Measurements from ENCODE around the gene EIF2AK2.
A peak's percentile ranks its signal among the peaks of the same experiment; 100 is the strongest.

The EIF2AK2 gene

DNA sequence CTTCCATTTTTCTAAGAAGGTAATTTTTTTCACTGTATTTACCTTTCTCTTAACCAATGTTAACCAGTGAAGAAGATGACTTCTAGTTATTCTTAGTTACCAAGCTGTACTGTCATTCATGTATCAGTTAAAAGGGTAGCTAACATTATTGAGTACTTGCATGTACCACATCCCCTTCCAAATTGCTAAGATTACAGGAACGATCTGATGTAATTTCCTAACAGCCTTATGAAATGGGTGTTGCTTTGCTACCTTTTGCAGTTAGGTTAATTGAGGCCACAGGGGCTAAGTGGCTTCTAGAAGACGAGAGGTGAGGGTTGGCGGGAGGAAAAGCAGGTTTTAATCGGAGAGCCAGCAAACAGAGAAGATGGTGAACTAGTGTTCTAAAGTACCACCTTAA, 33.5 kb upstream of the EIF2AK2 start:
- H3K4me3 Mint-ChIP-seq, result no peak overlapping the region
- no peaks in the 10 kb centered on the region for H3K27me3 Mint-ChIP-seq
- DNase-seq (ENCODE audit: low spot score in 2 of 2) (no peak), ATAC-seq (replicated peaks; ENCODE audit: extremely low read depth, poor library complexity, severe bottlenecking) (no peak)
- H3K4me1 Mint-ChIP-seq, result no peaks in the 10 kb centered on the region
- H3K27ac Mint-ChIP-seq (ENCODE audit: low read depth), result no peak overlapping the region
- no peaks in the 10 kb centered on the region for H3K9me3 Mint-ChIP-seq
- no peaks in the 10 kb centered on the region for H3K36me3 Mint-ChIP-seq (ENCODE audit: insufficient read depth)

- Mint-ChIP-seq H3K36me3 (ENCODE audit: insufficient read depth) (no peaks in the 10 kb centered on the region), H3K4me1 (no peaks in the 10 kb centered on the region), H3K27ac (ENCODE audit: low read depth) (no peak overlapping the region), H3K9me3 (no peaks in the 10 kb centered on the region), H3K27me3 (no peaks in the 10 kb centered on the region), H3K4me3 (no peak overlapping the region)
- ATAC-seq (replicated peaks; ENCODE audit: extremely low read depth, poor library complexity, severe bottlenecking) (no peak), DNase-seq (ENCODE audit: low spot score in 2 of 2) (no peak)
Measured at GRCh38 chr2:37189452-37190153, 32.8 kb upstream of the EIF2AK2 start.

DNA sequence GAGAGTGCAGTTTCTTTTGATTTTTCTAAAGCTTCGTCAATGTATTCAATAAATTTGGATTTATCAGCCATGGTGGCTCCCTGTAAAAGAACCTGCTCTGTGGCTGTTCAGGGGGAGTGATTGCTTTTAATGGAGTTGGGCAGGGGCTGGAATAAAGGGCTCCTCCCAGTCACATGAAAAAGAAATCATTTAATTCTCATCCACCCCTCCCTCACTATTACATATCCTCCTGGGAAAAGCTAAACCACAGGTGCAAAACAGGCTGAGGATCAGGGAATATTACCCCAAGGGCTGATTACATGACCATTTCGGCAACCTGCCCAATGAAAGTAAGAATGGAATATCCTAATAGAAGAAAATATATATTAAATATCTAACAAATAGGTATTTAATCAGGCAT, 31.8 kb upstream of the EIF2AK2 start, which contains the start of gene SULT6B1:
SULT6B1 (minus strand) TSS at position 101 of the 400 bp plus-strand sequence; CDS start at position 71, 30 bp downstream.
- Mint-ChIP-seq H3K27ac (ENCODE audit: low read depth) (no peak within 1 kb of the TSS), H3K27me3 (no peaks in the 10 kb centered on the region), H3K4me3 (no peak within 1 kb of the TSS), H3K36me3 (ENCODE audit: insufficient read depth) (no peaks in the 10 kb centered on the region), H3K4me1 (no peaks in the 10 kb centered on the region), H3K9me3 (no peaks in the 10 kb centered on the region)
- DNase-seq (ENCODE audit: low spot score in 2 of 2), result no peak
- ATAC-seq (replicated peaks; ENCODE audit: extremely low read depth, poor library complexity, severe bottlenecking), result no peak

DNA sequence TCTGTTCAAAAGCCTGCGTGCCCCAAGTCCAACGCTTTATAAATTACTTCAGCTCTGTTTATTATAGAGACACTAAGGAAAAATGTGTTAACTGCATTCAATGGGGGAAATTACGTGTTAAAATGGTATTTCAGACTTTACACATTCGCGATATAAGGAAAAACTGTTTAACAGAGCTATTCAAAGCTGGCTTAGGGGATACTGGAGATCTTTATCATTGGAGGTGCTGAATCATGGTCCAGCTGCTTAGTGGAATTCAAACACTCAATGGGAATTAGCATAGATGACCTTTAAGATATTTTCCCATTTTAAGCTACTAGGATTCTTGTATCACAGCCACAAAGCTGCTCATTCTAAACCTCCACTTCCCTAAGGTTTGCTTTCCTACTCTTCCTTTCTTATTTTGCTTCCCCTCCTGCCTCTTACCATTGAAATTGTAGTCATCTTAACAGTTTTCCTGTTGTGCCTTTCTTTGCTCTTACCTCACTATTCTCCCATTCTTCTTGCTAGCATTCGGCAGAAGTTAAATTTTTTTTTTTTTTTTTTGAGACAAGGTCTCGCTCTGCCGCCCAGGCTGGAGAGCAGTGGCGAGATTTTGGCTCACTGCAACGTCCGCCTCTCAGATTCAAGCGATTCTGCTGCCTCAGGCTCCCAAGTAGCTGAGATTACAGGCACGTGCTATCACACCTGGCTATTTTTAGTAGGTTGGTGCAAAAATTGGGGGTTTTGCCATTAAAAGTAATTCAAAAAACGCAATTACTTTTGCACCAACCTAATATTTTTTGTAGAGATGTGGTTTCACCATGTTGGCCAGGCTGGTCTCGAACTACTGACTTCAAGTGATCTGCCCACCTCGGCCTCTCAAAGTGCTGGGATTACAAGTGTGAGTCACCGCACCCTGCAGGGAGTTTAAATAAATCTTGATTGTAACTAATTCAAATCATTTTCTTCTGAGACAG, 25.2 kb upstream of the EIF2AK2 start:
- no peaks in the 10 kb centered on the region for H3K4me1 Mint-ChIP-seq
- ATAC-seq (replicated peaks; ENCODE audit: extremely low read depth, poor library complexity, severe bottlenecking), result no peak
- H3K36me3 Mint-ChIP-seq (ENCODE audit: insufficient read depth), result no peaks in the 10 kb centered on the region
- H3K27me3 Mint-ChIP-seq, result peaks cover 18% of the 10 kb centered on the region
- H3K9me3 Mint-ChIP-seq, result no peaks in the 10 kb centered on the region
- no peak for DNase-seq (ENCODE audit: low spot score in 2 of 2)
- no peak overlapping the region for H3K27ac Mint-ChIP-seq (ENCODE audit: low read depth)
- H3K4me3 Mint-ChIP-seq, result no peak overlapping the region

GRCh38 chr2:37180640-37181039, 23.9 kb upstream of the EIF2AK2 start:
- H3K4me1 Mint-ChIP-seq, result no peaks in the 10 kb centered on the region
- H3K27me3 Mint-ChIP-seq, result peaks cover 18% of the 10 kb centered on the region
- H3K27ac Mint-ChIP-seq (ENCODE audit: low read depth), result no peak overlapping the region
- no peaks in the 10 kb centered on the region for H3K9me3 Mint-ChIP-seq
- no peak for ATAC-seq (replicated peaks; ENCODE audit: extremely low read depth, poor library complexity, severe bottlenecking)
- no peaks in the 10 kb centered on the region for H3K36me3 Mint-ChIP-seq (ENCODE audit: insufficient read depth)
- no peak for DNase-seq (ENCODE audit: low spot score in 2 of 2)
- H3K4me3 Mint-ChIP-seq, result no peak overlapping the region

DNA sequence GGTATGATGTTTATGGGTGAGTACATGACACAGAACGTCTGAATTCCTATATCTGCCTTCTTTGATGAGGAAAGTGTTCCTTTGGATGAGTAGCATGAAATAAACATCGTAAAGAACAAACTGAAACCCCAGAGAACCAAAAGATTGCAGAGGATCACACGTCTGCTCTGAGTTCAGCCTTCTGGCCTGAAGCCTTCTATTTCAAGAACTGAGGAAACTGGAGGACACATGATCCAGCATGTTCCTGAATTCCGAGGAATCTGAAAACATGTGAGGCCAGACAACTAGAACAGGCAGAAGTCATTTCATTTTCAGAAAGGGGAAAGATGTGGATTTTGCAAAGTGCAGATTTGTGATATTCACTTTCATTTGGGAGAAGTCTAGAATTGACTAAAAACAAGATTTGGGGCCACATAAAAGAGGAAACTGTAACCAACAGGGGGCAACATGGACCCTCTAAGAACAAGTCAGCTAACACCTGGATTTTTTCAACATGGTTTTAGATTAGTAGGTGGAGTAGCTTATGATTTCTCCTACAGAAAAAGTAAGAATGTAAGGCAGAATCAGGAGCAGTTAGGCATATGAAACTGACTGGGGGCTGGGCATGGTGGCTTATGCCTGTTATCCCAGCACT, 23.3 kb upstream of the EIF2AK2 start:
- Mint-ChIP-seq H3K4me3 (no peak overlapping the region), H3K27me3 (peaks cover 18% of the 10 kb centered on the region), H3K4me1 (no peaks in the 10 kb centered on the region), H3K36me3 (ENCODE audit: insufficient read depth) (no peaks in the 10 kb centered on the region), H3K27ac (ENCODE audit: low read depth) (no peak overlapping the region), H3K9me3 (no peaks in the 10 kb centered on the region)
- ATAC-seq (replicated peaks; ENCODE audit: extremely low read depth, poor library complexity, severe bottlenecking), result no peak
- no peak for DNase-seq (ENCODE audit: low spot score in 2 of 2)

- no peak for DNase-seq (ENCODE audit: low spot score in 2 of 2)
Measured at GRCh38 chr2:37173741-37174140, 17.0 kb upstream of the EIF2AK2 start.

GRCh38 chr2:37171624-37171950, 14.8 kb upstream of the EIF2AK2 start:
- H3K9me3 Mint-ChIP-seq, result no peaks in the 10 kb centered on the region
- H3K4me3 Mint-ChIP-seq, result no peak overlapping the region
- peaks cover 3% of the 10 kb centered on the region for H3K36me3 Mint-ChIP-seq (ENCODE audit: insufficient read depth)
- DNase-seq (ENCODE audit: low spot score in 2 of 2) (no peak), ATAC-seq (replicated peaks; ENCODE audit: extremely low read depth, poor library complexity, severe bottlenecking) (no peak)
- H3K4me1 Mint-ChIP-seq, result no peaks in the 10 kb centered on the region
- H3K27me3 Mint-ChIP-seq, result no peaks in the 10 kb centered on the region
- no peak overlapping the region for H3K27ac Mint-ChIP-seq (ENCODE audit: low read depth)

More at GRCh38 chr2:37173741-37174140, 17.0 kb upstream of the EIF2AK2 start:
- H3K27ac Mint-ChIP-seq (ENCODE audit: low read depth), result no peak overlapping the region
- H3K9me3 Mint-ChIP-seq, result no peaks in the 10 kb centered on the region
- H3K4me3 Mint-ChIP-seq, result no peak overlapping the region
- peaks cover 1% of the 10 kb centered on the region for H3K36me3 Mint-ChIP-seq (ENCODE audit: insufficient read depth)
- ATAC-seq (replicated peaks; ENCODE audit: extremely low read depth, poor library complexity, severe bottlenecking), result no peak
- no peaks in the 10 kb centered on the region for H3K27me3 Mint-ChIP-seq
- no peaks in the 10 kb centered on the region for H3K4me1 Mint-ChIP-seq

DNA sequence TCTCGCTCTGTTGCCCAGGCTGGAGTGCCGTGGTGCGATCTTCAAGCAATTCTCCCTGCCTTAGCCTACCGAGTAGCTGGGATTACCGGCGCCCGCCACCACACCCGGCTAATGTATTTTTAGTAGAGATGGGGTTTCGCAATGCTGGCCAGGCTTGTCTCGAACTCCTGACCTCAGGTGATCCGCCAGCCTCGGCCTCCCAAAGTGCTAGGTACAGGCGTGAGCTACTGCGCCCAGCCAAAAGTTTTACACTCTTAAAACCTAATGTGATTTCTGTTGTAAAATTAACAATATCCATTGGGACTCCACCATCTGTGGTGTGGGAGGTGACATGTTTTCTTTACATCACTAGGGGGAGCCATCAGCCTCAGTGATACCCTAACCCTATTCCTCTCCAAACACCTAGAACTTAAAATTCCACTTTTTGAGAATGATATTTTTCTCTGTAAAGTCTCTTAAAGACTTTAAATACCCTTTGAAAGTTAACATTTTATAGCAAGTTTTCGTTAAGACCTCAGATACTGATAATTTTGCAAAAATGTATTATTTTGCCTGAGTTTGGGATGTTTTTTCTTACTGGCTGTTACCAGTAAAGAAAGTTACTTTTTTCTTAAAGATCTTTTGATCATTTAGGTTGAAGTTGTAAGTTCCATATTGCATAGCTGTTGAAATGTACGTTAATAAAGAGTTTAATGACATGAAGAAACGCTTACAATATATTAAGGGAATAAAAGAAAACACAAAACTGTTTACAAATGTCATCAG, 11.6 kb upstream of the EIF2AK2 start:
- Mint-ChIP-seq H3K27me3 (no peaks in the 10 kb centered on the region), H3K27ac (ENCODE audit: low read depth) (no peak overlapping the region), H3K36me3 (ENCODE audit: insufficient read depth) (peaks cover 4% of the 10 kb centered on the region), H3K9me3 (peaks cover 6% of the 10 kb centered on the region), H3K4me1 (no peaks in the 10 kb centered on the region), H3K4me3 (no peak overlapping the region)
- DNase-seq (ENCODE audit: low spot score in 2 of 2), result no peak
- ATAC-seq (replicated peaks; ENCODE audit: extremely low read depth, poor library complexity, severe bottlenecking), result peak; percentile 65

DNA sequence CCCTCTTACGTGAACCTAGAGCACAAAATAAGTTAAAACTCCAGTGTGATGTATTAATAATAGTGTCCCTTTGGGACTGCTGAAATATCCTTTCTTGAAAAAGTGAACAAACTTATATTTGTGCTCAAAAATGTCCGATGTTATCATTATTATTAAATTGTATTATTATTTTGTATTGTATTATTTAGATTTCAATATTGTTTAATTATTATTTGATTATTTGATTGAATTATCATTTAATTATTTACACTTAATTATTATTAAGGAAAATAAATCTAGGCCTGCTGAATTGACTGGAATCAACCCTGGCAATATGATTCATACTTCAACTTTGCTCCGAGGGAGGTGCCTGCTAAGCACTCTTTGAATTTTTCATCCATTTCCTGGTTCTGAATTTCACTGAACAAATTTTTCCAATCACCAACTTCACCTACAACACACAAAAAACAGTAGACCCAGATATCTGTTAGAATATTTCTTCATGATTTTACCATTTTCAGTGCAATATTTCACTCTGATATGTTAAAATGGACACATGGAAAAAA, 10.9 kb upstream of the EIF2AK2 start:
- Mint-ChIP-seq H3K27ac (ENCODE audit: low read depth) (no peak overlapping the region), H3K4me1 (no peaks in the 10 kb centered on the region), H3K27me3 (no peaks in the 10 kb centered on the region), H3K9me3 (peaks cover 6% of the 10 kb centered on the region), H3K4me3 (no peak overlapping the region), H3K36me3 (ENCODE audit: insufficient read depth) (peaks cover 4% of the 10 kb centered on the region)
- DNase-seq (ENCODE audit: low spot score in 2 of 2) (no peak), ATAC-seq (replicated peaks; ENCODE audit: extremely low read depth, poor library complexity, severe bottlenecking) (no peak)

GRCh38 chr2:37164757-37165156, 8.0 kb upstream of the EIF2AK2 start:
- Mint-ChIP-seq H3K27ac (ENCODE audit: low read depth) (no peak overlapping the region), H3K4me3 (no peak overlapping the region), H3K36me3 (ENCODE audit: insufficient read depth) (peaks cover 3% of the 10 kb centered on the region), H3K4me1 (no peaks in the 10 kb centered on the region), H3K9me3 (peaks cover 6% of the 10 kb centered on the region), H3K27me3 (no peaks in the 10 kb centered on the region)
- no peak for ATAC-seq (replicated peaks; ENCODE audit: extremely low read depth, poor library complexity, severe bottlenecking)
- no peak for DNase-seq (ENCODE audit: low spot score in 2 of 2)
